ENCODE measurements around the gene NME7.

- TF ChIP-seq CTCF (IDR thresholded peaks at IDR 0.05 in 8 of 11, conservative IDR thresholded peaks at IDR 0.05 in 3 of 11) = no peak
- no peak for TF ChIP-seq POLR2A (IDR thresholded peaks at IDR 0.05)
- TF ChIP-seq POLR2AphosphoS5 (IDR thresholded peaks at IDR 0.05) = no peak
These were observed 239.0 kb downstream of the NME7 start for GRCh38 chr1:169128562-169128961.
